KMS-11 (cell line): ENCODE data around the gene MYO1E.

Experiments used
- H2AFZ ChIP-seq: fragments of 200-600 bp; sonication (generic); 2 replicates; pipeline ENCODE4 v1.6.1; 2016; ENCODE audit warnings: antibody characterized with exemption, mixed run types, low read depth
- H3K27ac ChIP-seq: fragments of 200-600 bp; sonication (generic); 2 replicates; pipeline ENCODE4 v1.6.1; 2016; ENCODE audit warnings: mild to moderate bottlenecking, mixed run types
- H3K27me3 ChIP-seq: fragments of 200-600 bp; sonication (generic); 2 replicates; pipeline ENCODE4 v1.6.1; 2017; ENCODE audit warnings: mild to moderate bottlenecking, low read depth, mixed run types, moderate library complexity; ENCODE audit not compliant: insufficient read depth
- H3K36me3 ChIP-seq: fragments of 200-600 bp; sonication (generic); 2 replicates; pipeline ENCODE4 v1.6.1; 2017; ENCODE audit warnings: mild to moderate bottlenecking, mixed run types; ENCODE audit not compliant: insufficient read depth
- H3K4me1 ChIP-seq: fragments of 200-600 bp; sonication (generic); 2 replicates; pipeline ENCODE4 v1.6.1; 2016; ENCODE audit warnings: mild to moderate bottlenecking, low read depth, mixed run types; ENCODE audit not compliant: poor library complexity, severe bottlenecking
- H3K4me2 ChIP-seq: fragments of 200-600 bp; sonication (generic); 2 replicates; pipeline ENCODE4 v1.7.0; 2016; ENCODE audit warnings: mild to moderate bottlenecking, mixed run types
- H3K4me3 ChIP-seq: fragments of 200-600 bp; sonication (generic); IDR thresholded peaks from 2 replicates; pipeline ENCODE4 v1.6.1; 2017; ENCODE audit warnings: low read depth, low read length, mixed read lengths; ENCODE audit not compliant: insufficient read depth
- H3K79me2 ChIP-seq: fragments of 200-600 bp; sonication (generic); 2 replicates; pipeline ENCODE4 v1.6.1; 2016; ENCODE audit warnings: low read depth, mixed run types; ENCODE audit not compliant: insufficient read depth
- H3K9ac ChIP-seq: fragments of 200-600 bp; sonication (generic); 2 replicates; pipeline ENCODE4 v1.6.1; 2016; ENCODE audit warnings: mild to moderate bottlenecking, mixed run types
- H4K20me1 ChIP-seq: fragments of 200-600 bp; sonication (generic); 2 replicates; pipeline ENCODE4 v1.6.1; 2016; ENCODE audit warnings: mild to moderate bottlenecking, mixed run types; ENCODE audit not compliant: insufficient read depth
- TF ChIP-seq, protein P1 (sequence below): fragments of 200-600 bp; sonication (generic); conservative IDR thresholded peaks from 2 replicates; pipeline ENCODE4 v1.6.1; 2017; ENCODE audit warnings: low read depth, mild to moderate bottlenecking, antibody characterized with exemption, low read length, moderate library complexity, mixed read lengths

MYO1E gene

DNA sequence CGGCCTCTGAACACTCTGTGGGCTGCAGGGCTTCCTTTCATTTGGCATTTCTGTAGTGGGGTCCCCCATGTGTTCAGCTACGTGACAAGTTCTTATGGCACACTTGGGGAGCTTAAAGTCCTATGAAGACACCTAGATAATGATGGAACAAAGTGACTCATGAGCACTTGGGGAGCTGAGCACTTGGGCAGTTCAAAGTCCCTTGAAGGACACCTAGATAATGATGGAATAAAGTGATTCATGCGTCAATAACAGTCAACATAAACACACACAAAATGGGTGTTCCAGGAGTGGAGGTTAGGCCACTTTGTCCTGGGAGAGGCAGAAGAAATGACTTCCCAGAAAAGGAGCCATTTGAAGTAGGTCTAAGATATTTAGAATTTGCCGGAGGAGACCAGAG lies 99.4 kb downstream of the MYO1E start:
- TF ChIP-seq, protein P1, sequence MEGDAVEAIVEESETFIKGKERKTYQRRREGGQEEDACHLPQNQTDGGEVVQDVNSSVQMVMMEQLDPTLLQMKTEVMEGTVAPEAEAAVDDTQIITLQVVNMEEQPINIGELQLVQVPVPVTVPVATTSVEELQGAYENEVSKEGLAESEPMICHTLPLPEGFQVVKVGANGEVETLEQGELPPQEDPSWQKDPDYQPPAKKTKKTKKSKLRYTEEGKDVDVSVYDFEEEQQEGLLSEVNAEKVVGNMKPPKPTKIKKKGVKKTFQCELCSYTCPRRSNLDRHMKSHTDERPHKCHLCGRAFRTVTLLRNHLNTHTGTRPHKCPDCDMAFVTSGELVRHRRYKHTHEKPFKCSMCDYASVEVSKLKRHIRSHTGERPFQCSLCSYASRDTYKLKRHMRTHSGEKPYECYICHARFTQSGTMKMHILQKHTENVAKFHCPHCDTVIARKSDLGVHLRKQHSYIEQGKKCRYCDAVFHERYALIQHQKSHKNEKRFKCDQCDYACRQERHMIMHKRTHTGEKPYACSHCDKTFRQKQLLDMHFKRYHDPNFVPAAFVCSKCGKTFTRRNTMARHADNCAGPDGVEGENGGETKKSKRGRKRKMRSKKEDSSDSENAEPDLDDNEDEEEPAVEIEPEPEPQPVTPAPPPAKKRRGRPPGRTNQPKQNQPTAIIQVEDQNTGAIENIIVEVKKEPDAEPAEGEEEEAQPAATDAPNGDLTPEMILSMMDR, result no peak
- H2AFZ ChIP-seq, result no peak overlapping the region
- no peaks in the 10 kb centered on the region for H3K27me3 ChIP-seq
- no peaks in the 10 kb centered on the region for H4K20me1 ChIP-seq
- no peaks in the 10 kb centered on the region for H3K79me2 ChIP-seq
- H3K9ac ChIP-seq, result no peak overlapping the region
- no peak overlapping the region for H3K4me3 ChIP-seq
- no peak overlapping the region for H3K27ac ChIP-seq
- H3K4me1 ChIP-seq, result no peaks in the 10 kb centered on the region
- H3K4me2 ChIP-seq, result no peak overlapping the region
- no peaks in the 10 kb centered on the region for H3K36me3 ChIP-seq

DNA sequence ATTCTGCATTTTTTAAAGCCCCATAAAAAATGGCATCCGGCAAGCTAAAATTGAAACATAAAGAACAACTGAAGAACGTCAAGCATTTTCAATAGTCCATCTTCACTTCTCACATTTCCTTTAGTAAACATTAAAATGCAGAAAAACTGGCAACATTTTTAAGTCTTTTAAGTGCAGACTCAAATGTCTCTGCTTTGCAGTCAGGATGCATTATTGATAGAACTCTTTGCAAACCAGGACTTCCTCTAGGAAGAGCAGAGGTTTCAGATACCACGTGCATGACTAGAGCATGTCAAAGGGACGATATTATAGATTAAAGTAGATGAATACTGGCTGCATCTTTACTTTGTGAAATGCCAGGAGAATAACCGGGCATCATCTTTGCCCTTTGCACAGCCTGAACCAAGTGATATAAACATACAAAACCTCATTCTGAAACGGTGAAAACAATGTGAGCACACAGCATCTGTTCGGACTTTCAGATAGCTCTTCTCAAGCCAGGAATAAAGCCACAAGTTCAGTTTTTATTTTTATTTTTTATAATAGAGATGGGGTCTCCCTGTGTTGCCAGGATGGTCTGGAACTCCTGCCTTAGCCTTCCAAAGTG lies 101.0 kb downstream of the MYO1E start:
- Histone ChIP-seq H3K4me1 (no peaks in the 10 kb centered on the region), H4K20me1 (no peaks in the 10 kb centered on the region), H3K27ac (no peak overlapping the region), H3K4me3 (no peak overlapping the region), H2AFZ (no peak overlapping the region), H3K79me2 (no peaks in the 10 kb centered on the region), H3K27me3 (no peaks in the 10 kb centered on the region), H3K36me3 (no peaks in the 10 kb centered on the region), H3K4me2 (no peak overlapping the region), H3K9ac (no peak overlapping the region)
- TF ChIP-seq, protein P1, result no peak

DNA sequence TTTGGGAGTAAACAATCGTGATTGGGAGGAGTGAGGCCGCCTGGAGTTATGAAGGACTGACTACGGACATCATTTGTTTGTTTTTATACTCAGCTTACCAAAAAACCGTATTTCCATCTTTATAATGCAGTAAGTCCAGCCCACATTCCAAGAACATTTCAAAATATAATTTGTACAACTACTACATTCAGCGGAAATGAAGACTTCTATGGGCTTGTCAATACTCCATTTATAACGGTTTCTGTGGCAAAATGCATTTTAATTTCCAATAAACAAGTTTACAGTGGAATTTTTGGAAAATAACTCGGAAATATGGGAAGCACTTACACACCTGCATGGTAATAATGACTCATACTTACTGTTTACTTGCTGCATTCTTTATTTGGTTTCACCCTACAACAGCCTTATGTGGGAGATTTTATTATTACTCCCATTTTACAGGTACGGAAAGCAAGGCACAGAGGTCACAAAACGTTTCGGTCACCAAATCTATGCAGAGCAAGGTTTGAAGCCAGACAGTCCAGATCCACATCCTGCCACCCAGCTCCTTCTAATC lies 103.7 kb downstream of the MYO1E start:
- H2AFZ ChIP-seq, result no peak overlapping the region
- no peaks in the 10 kb centered on the region for H4K20me1 ChIP-seq
- no peaks in the 10 kb centered on the region for H3K36me3 ChIP-seq
- no peak overlapping the region for H3K27ac ChIP-seq
- H3K9ac ChIP-seq, result no peak overlapping the region
- no peaks in the 10 kb centered on the region for H3K4me1 ChIP-seq
- H3K79me2 ChIP-seq, result no peaks in the 10 kb centered on the region
- TF ChIP-seq, protein P1, result no peak
- H3K4me2 ChIP-seq, result no peak overlapping the region
- no peaks in the 10 kb centered on the region for H3K27me3 ChIP-seq
- H3K4me3 ChIP-seq, result no peak overlapping the region

DNA sequence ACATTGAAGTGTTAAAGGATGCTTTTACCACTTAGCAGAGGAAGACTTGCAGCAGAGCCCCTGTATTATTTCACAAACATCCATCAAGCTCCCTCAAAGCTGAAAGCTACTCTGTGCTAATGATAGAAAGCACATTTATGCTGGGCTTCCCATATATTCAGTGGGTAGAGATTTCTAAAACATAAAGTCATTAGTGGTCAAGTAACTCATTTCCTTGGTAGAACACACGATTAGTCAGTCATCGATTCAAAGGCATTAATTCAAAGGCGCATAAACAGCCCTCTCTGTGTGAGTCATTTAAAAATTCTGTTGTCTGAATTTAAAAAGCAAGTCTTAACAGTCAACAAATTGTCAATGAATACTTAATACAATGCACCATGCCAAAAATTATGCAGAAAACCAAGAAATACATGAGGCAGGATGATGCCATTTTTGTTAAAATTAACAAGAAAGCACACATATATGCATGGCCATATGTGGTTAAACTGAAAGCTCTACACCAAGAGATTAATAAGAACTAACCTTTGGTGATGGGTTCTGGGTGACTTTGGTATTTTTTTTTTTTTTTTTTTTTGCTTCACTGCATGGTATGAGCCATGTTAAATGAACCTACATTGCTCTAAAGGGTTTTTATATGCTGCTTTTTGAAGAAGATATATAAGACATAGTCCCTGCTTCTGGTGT lies 104.4 kb downstream of the MYO1E start:
- Histone ChIP-seq H3K9ac (no peak overlapping the region), H3K4me3 (no peak overlapping the region), H3K4me1 (no peaks in the 10 kb centered on the region), H3K27me3 (no peaks in the 10 kb centered on the region), H2AFZ (no peak overlapping the region), H3K79me2 (no peaks in the 10 kb centered on the region), H4K20me1 (no peaks in the 10 kb centered on the region), H3K27ac (no peak overlapping the region), H3K4me2 (no peak overlapping the region), H3K36me3 (no peaks in the 10 kb centered on the region)
- TF ChIP-seq, protein P1, result no peak
